NCI-H1092 treated with DMSO at 0.1 percent for 48 hours (cell line): Measurements from ENCODE around the gene GALNT18.

Experiments
- DNase-seq: peaks from one replicate; lab custom pipeline; 2025; lab: John Stamatoyannopoulos, UW

Gene GALNT18

DNA sequence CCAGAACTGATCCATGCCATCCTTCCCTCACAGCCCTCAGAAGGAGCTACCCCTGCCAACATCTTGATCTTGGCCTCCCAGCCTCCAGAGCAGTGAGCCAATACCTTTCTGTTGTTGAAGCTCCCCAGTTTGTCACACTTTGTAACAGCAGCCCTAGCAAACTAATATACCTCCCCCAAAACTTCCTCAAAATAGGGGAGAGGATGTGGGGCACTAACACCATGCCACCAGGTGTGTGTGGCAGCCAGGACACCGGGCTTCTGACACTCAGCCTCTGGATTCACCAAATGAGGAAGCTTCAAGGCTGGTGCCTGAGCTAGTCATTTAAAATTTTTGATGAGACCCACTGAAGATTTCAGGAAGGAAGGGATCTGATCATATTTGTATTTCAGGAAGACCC is 353.7 kb downstream of the GALNT18 start:
- no peak for DNase-seq

DNA sequence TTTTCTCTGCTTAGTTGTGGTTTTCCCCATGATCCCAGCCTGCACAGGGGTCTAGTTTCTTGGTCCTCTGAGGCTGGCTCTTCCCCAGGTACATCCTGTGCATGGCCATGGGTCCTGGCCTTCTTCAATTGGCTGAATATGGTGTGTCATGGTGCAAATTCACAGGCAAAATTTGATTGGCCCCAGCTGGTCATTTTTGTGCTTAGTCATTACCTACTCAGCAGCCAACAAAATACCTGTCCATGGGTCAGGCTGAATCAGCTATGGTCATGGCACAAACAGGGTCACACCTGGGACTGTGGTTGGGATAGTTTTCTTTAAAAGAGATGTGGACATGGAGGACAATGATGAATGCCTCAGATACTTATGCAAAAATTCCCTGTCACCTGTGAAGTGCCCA is 354.5 kb downstream of the GALNT18 start:
- DNase-seq, result no peak

DNA sequence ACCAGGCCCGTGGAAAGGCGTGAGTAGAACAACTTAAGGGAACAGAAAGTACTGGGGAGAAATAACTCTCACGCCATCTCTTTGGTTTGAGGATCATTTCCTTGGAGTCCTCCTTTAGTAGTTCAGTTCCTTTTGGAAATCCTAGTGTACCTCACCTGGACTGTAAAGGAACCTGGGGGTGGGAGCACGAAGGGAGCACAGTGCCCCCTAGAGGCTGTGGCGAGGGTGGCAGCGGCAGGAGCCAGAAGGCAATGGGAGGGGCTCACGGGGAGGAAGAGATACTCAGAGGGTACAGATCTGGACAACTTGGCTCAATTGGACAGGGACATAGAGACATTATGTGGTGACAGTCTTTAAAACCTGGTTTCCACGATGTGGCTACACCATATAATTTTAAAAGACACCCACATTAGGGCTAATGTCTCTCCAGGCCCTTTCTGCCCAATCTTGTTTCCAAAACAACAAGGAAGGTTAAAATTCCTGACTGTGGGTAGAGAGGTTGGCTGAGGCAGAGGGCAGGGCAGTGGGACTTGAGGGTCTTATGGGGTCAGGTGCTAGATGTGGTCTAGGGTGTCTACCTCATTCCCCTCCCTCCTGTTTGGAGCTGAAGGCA is 355.7 kb downstream of the GALNT18 start:
- peak; percentile 24 for DNase-seq

DNA sequence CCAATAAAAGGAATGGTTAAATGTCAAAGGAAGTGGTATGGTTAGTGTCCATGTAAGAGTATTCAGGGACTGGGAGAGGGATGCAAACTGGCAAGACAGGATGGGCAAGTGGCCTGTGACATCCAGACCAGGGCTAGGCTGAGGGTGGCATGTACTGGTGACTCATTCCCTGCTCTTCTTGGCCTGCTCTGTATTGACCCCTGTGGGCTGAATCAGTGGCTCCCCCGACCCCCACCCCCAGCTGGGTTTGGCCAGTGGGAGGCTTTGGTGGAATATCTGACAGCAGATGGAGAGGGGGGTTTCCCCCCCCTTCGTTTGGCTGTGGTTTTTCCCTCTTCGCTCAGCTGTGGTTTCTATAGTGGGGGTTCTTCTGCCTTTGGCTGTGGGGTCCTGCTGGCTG is 356.5 kb downstream of the GALNT18 start:
- no peak for DNase-seq

DNA sequence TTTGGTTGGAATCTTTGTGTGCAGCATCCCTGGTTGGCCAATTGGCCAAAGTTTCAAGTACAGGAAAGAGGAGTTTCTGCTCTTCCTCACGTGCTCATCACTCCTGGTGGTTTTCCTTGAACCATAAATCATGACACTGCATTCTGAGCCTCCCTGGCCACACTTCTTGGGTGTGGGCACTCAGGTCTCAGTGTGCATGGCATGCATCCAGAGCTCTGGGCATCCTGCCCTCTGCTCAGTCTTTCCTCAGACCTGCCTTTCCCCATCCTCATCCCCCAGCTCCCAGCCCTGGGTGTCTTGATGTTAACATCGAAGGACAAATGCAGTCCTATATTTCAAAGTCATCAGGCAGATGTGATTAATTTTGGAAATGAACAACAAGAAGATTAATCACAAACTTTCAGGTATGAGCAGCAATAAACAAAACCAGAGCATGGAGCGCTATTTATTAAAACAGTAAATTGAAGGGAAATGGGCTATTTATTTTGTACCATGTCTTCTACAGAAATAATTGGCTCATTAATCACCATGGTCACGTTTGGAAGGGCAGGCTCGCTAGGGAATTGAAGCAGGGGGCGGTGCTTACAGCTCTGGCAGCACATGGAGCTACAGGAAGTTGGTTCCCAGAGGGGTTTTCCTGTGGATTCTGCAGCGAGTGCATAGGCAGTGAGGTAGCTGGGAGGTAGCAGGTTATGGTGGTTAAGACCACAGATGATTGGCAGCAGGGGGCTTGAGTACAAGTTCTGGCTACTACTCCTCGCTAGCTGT is 358.4 kb downstream of the GALNT18 start:
- DNase-seq, result peak; percentile 82

DNA sequence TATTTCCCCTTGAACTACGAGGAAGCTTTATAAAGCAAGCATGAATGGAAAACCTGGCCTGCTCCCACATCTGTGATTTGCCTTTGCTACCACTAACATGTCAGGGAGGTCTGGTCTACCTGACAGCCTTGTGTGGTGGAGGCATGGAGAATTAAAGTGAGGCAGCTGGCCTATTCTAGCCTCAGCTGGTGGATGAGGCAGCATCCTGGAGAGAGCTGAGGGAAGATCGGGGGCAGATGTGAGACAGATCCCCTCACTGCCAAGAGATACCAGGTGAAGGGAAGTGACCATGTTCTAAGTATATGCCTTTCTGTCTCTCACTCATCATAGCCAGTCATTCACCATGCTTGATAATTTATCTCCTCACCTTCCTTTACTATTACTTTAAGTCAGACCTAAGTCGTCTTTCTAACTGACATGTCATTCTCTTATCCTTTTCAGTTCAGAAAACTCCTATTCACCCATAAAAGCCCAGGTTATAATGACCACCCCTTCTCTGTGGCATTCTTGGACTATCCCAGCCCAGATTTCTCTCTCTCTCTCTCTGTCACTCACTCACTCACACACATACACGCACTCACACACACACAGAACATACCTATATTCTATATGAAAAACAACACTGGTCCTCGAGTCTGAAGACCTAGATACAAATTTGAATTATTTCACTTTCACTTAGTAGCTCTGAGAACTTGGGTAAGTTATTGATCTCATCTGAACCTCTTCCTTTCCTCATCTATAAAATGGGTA is 359.5 kb downstream of the GALNT18 start:
- no peak for DNase-seq

DNA sequence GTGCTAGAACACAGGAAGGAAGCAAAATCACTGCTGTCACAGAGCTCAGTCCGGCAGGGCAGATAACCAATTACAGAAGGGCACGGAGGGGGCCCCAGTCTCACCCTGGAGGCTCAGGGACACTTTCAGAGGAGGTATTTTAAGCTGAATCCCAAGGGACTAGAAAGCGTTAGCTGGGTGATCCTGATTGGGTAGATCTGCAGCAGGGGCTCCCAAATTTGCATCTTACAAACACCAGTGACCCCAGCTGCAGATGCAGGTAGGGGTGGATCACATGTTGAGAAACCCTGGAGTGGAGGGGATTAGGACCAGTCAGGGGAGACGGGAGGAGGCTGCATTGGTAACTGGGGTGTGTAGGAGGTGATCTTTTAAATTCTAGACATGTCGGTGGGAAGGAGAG is 360.2 kb downstream of the GALNT18 start:
- DNase-seq, result no peak

DNA sequence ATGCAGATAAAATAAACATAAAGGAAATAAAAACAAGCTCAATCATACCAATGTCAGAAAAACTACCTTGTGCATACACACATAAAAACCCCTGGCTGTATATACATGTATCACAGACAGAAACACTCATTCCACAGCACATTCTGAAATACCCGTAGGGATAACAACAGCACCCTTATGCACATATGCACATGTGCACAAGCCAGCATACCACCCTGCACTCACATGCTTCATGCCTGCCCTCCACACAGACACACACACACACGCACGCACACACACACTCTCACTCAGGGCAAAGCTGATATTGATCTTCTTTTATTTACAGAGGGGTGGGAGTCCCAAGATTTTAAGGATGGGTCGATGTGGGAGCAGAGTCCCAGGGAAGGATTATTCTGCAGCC is 360.9 kb downstream of the GALNT18 start:
- no peak for DNase-seq

DNA sequence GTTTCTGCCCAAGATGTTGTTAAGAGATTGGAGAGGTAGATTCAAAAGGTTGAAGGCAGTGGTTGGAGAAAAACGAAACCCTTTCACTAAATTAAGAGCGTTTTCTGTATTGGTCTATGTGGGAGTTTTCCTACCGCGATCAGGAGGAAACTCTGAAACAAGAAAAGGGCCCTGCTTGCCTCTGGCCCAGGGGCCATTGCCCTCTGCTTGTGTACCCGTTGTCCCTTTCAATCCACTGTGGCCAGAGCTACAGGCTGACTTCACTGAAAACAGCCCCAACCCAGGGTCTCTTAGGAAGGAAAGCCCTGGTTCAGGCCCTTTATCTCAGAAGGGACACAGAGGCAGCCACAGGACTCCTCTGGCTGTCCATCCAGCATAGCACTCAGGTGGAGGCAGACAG is 367.8 kb downstream of the GALNT18 start:
- no peak for DNase-seq

DNA sequence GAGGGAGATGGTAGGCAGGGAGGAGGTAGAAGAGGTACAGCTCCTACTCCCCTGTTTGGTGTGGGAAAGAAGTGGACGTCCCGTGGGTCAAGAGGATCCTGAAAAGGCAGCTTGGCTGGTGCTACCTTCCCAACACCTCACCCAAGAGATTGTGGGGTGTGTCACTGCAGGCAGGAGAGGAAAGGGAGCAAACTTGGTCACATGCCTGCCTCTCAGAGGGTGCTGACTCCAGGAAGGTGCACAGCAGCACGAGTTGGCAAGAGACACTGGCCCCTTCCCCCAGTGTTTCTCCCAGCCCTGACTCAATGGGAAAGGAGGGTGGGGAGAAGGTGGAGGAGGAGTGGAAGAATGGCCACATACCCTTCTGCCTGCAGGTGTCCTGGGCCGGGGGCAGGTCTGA is 368.3 kb downstream of the GALNT18 start:
- no peak for DNase-seq

DNA sequence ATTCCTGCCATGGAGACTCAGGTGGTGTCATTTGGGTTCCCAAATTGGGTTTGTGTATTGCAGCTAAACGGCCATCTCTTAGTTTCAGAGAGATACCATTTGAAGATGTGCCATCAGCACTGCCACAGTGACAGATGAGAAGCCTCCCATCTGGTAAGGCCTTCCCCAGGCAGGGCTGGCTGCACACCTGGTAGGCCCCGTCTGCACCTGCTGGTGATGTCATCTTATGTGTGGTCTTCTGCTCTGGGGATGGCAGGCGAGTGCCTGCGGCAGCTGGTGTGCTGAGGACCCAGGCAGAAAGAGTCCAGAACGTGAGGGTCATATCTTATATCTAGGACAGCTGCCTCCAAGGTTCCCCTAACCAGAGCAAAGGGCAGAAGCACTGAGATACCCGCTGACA is 369.4 kb downstream of the GALNT18 start:
- DNase-seq, result peak; percentile 15

DNA sequence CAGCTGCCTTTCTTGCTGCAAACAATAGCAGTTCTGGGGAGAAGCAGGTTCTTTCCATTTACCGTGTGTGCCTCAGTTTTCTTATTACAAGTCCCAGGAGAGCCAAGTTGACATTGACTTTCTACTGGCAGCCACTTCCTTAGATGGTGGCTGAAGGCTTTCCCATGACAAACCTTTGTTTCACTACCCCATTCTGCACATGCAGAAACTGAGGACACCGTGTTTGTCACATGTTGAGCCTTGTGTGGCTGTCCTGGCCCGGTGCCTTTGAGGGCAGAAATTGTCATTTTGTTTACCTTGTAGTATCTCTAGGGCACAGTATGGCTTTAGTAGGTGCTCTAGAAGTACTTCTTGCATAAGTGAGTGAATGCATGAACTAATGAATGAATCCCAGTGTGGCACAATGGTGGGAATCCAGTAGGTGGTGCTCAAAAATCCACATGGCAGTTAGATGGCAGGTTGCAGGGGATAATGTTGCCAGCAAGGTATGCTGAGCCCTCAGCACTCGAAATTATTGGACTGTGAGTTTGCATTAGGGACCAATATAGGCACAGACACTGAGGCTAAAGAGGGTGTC is 370.3 kb downstream of the GALNT18 start:
- no peak for DNase-seq

DNA sequence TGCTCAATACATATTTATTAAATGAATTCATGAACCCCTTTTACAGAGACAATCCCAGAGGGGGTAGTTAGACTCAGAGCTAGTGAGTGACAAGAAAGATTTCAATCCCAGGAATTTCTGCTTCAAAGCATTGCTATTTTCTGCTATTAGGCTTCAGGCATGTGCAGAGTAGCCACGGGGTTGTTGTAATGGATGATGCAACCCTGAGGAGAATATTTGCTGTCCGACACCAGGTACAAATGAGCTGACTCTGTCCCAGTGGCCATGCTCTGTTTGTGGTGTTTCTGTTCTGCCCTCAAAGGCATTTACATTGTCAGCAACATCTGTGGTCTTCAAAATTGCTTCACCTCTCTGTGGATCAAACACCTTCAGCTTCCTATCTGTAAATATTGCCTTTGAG is 371.3 kb downstream of the GALNT18 start:
- DNase-seq, result no peak

DNA sequence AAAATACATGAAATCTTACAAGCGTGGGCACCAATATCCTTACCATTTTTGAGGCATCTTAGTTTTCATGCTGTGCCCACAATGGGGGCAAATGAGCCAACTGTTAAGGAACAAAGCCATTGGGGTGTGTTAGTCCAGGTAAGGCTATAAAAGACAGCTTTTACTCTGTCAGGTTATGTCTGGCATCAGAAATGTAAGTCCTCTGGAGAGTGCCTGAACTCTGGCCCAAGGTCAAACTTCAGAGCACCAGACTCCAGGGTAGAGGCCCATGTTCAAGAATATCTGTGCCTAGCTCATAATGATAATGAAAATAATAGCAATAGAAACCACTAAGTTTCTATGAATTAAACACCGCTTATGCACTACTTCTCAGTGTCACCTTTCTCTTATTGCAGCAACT is 374.2 kb downstream of the GALNT18 start:
- DNase-seq, result no peak

DNA sequence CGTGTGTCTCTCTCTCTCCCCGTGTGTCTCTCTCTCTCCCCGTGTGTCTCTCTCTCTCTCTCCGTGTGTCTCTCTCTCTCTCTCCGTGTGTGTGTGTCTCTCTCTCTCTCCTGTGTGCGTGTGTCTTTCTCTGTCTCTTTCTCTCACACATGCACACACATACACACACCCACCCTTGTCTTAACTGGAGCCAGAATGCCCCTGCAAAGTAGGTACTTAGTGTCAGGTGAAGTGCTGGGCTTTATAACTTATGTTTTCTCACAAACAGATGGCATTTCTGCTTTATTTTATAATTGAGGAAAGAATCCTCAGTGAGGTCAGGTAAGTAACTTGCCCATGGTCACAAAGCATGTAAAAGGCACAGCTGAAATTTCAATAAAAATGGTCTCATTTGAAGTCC is 374.7 kb downstream of the GALNT18 start:
- DNase-seq, result no peak

DNA sequence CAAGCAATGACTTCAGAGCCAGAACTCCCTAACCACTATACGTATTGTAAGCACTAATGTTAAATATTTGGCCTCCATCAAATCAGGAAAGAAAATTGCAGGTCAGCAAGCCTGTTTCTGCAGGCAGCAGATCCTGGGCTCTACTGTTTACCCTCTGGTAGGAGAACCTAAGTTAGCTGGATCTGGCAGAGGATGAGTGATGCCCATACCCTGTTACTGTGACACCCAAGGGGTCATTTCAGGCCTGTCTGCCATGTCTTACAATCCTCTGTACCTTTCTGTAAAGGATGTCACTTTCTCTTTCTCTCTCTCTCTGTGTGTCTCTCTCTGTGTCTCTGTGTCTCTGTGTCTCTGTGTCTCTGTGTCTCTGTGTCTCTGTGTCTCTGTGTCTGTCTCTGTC is 375.6 kb downstream of the GALNT18 start:
- no peak for DNase-seq

DNA sequence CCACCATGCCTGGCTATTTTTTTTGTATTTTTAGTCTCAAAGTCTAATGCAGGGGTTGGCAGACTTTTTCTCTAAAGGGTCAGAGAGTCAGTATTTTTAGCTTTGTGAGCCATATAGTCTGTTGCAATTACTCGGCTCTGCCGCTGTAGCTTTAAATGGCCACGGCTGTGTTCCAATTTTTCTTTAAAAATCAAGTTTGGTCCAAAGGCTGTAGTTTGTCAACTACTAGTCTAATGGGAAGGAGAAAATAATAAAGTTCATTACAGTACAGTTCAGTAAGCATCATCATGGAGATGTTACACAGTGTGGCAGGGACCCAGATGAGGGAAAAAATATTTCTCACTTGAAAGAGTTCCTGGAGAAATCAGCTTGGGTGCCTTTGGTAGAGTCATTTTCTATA is 376.4 kb downstream of the GALNT18 start:
- no peak for DNase-seq

DNA sequence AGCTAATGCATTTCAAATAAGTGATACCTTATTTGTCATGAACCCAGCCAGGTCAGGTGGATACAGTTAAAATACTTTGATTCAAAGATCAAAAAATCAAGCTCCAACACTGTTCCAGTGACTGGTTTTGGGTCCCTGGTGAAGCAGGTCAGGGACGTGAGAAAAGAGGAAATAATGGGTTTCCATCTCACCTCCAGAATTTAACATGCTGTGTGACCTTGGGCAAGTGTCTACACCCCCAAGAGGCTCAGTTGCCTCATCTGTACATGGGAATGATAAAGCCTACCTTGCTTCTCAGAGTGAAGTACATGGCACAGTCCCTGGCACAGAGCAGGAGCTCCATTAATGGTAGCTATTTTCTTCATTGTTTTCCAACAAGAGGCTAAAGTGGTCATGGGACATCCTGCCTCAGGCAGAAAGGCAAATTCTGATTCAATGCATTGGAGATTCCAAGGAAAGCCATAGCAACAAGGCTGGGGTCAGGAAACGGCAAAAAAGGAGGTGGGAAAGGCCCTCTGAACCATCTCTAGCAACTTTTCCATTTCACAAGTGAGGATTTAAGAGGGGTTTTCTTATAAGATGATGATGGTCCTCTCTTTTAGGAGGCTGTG is 377.2 kb downstream of the GALNT18 start:
- no peak for DNase-seq

DNA sequence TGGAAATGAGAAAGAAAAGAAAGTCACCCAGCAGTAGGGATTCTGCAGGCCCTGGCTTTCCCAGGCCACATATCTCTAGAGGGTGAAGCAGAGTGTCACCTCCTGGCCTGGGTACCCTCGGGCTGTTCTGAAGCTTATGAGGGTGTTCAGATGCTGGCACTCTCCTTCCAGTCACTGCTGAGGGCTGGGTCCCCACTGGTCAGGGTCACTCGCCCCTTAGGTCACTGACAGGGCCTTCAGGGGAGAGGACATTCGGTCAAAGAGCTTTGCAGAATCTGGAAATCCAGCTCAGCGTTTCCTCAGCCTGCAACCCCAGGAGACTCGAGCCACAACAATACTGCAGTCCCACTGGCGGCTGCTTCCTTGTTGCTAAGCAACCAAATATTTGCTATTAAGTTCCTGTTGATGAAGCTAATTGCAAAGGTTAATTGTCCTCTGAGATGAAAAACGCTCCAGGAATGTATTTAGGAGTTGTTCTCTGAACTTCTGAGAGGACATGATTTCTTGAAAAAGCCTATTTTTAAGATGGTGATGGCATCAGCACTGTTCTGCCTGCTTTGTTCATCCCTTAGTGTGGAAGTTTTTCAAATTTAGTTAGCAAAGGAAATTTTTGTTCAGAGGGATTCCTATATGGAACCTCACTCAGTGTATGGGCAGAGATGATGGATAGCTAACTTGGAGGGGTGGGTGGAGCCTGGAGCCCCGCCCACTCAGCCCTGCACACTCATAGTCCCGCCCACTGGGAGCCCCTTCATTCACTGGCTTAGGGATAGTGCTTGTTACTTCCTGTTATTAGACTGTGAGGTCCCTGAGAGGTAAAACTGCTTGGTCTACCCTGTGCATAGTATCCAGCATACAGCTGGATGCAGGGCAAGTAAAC is 378.0 kb downstream of the GALNT18 start:
- peak; percentile 11 for DNase-seq

DNA sequence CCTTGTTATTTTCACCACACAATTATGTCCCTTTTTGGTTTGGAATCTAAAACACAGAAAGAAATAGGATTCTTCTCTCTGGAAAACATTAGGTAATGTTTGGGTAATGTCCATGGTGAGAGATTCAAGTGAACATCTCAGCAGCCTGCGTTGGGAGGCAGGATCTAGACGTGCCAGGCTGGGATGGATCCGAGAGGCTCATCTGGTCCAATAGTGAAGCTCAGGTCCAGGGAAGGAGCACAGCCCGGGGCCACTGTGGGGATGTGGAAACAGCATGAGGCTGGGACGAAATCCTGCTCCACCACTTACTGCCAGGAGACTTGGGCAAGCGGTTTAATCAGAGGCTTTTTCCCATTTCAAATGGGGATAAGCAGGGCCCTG is 378.6 kb downstream of the GALNT18 start:
- DNase-seq, result no peak

DNA sequence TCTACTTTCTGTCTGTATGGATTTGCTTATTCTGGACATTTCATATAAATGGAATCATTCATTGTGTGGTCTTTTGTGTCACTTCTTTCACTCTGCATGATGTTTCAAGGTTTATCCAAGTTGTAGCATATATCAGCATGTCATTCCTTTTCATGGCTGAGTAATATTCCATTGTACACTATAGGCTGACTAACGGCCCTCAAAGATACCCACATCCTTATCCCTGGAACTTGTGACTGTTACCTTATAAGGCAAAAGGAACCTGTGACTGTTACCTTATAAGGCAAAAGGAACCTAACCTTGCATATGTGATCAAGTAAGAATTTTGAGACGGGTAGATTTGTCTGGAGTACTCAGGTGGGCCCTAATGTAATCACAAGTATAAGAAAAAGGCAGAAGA is 380.5 kb downstream of the GALNT18 start:
- DNase-seq, result no peak

DNA sequence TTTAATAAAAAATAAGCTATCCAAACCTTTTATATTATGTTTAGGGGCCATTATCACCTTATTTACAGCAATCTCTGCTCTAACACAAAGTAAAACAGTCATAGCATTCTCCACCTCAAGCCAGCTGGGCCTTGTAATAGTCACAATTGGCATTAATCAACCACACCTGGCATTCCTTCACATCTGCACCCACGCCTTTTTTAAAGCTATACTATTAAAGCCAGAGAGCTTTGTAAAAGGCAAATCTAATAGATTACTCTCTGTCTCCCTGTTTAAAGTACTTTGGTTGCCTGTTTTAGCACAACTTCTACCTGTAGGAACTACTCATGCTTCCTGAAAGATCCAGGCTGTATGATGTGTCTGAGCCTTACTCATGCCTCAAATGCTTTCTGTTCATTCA is 381.8 kb downstream of the GALNT18 start:
- DNase-seq, result no peak
